Right lobe of liver (tissue), 6 donors: ENCODE results near the gene DVL1. TPM values are rescaled to one million over a fixed set of nuclear protein-coding genes. Genes with fewer than 3 reads are reported as not detected.

Experiments used
- ATAC-seq, 4 donors: fragments of 200-7000 bp; cut with Tn5 transposase; one replicate each; pipeline ENCODE4 v1.9.1; 2020; ENCODE audit warnings: mild to moderate bottlenecking in 4 of 4, moderate library complexity in 4 of 4
- DNase-seq, 3 donors: peaks; one replicate each; pipeline ENCODE4 v3.0.0-alpha.2; 2020
- H3K27ac ChIP-seq, 3 donors: fragments of 200-600 bp; one replicate each; pipeline ENCODE4 v1.8.0; 2022
- H3K27me3 ChIP-seq, 2 donors: fragments of 200-600 bp; one replicate each; pipeline ENCODE4 v1.8.0; 2022
- H3K36me3 ChIP-seq, 4 donors: fragments of 200-600 bp; sonication (generic) in 1 of 4; one replicate each; pipeline versions ENCODE4 v1.5.1 to v1.8.0; 2017 to 2022; ENCODE audit warnings: control low read depth in 1 of 4
- H3K4me1 ChIP-seq, 4 donors: fragments of 200-600 bp; sonication (generic) in 1 of 4; one replicate each; pipeline versions ENCODE4 v1.5.1 to v1.8.0; 2017 to 2022; ENCODE audit warnings: control low read depth in 1 of 4
- H3K4me3 ChIP-seq, 3 donors: fragments of 200-600 bp; one replicate each; pipeline ENCODE4 v1.8.0; 2022
- H3K9me3 ChIP-seq, 4 donors: fragments of 200-600 bp; sonication (generic) in 1 of 4; one replicate each; pipeline versions ENCODE4 v1.5.1 to v1.8.0; 2017 to 2022; ENCODE audit warnings: control low read depth in 1 of 4
- CTCF ChIP-seq, 4 donors: fragments of 200-600 bp in 3 of 4; fragments of 450-650 bp in 1 of 4; IDR thresholded peaks; one replicate each; pipeline versions ENCODE4 v1.5.1 to v1.8.0; 2016 to 2022; ENCODE audit warnings: antibody characterized with exemption in 4 of 4, mild to moderate bottlenecking in 2 of 4
- POLR2A ChIP-seq: fragments of 450-650 bp; IDR thresholded peaks from one replicate; pipeline ENCODE4 v1.6.1; 2017; ENCODE audit warnings: antibody characterized with exemption, mild to moderate bottlenecking
- WGBS: methylation state at CpG from one replicate; pipeline ENCODE4 v1.1.6; 2018; ENCODE audit warnings: low coverage, low lambda C conversion rate; ENCODE audit not compliant: insufficient coverage; ENCODE audit errors: missing lambda C conversion rate; 5-methylcytosine and 5-hydroxymethylcytosine counted together
- intact Hi-C, 2 donors: fragments of 100-400 bp; cut with DNase I; formaldehyde crosslinking; loops; one replicate each; pipeline versions ENCODE4 v1.11.2 to v1.14.1; 2022
- total RNA-seq, 6 experiments: library from RNA; depleted of rRNA in 2 of 6; stranded (reverse); fragments of >200 nt in 2 of 6; fragmentation: NEBNext Ultra II Directional in 3 of 6; extraction: Animal tissue kit (Norgen Biotek cat#: 25700) in 3 of 6; gene quantifications; one replicate each; pipeline versions ENCODE4 v1.1.0 to v1.2.4, GENCODE V29; 2016 to 2023
- donor health status: DM: no; HTN: yes; CAD: no.
- donor health status: DM: no; HTN: no; CAD: no.
- donor health status: DM: no; HTN: no; CAD: no.
- donor health status: DM: no; HTN: yes; CAD: no.
- donor health status: DM: no; HTN: yes; CAD: no.

The DVL1 gene
- total RNA-seq, 6 experiments from 2014 or later: 32.7 to 54.6 (median 41.2) TPM

GRCh38 chr1:1309251-1310108 is 39.7 kb downstream of the DVL1 start:
- 67% methylated on average over 7 of the region's 57 CpGs for WGBS
- H3K27ac ChIP-seq: peak overlapping the region in 2 of 3 donors; percentile 82 to 90
- peaks cover 0 to 35% (median 19%) of the 10 kb centered on the region in 4 donors for H3K4me1 ChIP-seq
- intact Hi-C loops: no loop called here
- peaks cover 0 to 36% (median 10%) of the 10 kb centered on the region in 4 donors for H3K36me3 ChIP-seq
- no peak for TF ChIP-seq POLR2A
- TF ChIP-seq CTCF (IDR thresholded peaks at IDR 0.05): no peak
- H3K9me3 ChIP-seq: no peaks in the 10 kb centered on the region
- ATAC-seq (no peak), DNase-seq (peak in 1 of 3 donors; percentile 43)
- no peaks in the 10 kb centered on the region for H3K27me3 ChIP-seq
- peak overlapping the region; percentile 66 to 92 (median 92) for H3K4me3 ChIP-seq

GRCh38 chr1:1308756-1309250 is 40.4 kb downstream of the DVL1 start:
- H3K9me3 ChIP-seq: no peaks in the 10 kb centered on the region
- 6% methylated on average over 7 of the region's 66 CpGs for WGBS
- intact Hi-C loops: no loop called here
- ATAC-seq (no peak), DNase-seq (peak in 1 of 3 donors; percentile 52)
- H3K4me1 ChIP-seq: peaks cover 0 to 35% (median 19%) of the 10 kb centered on the region in 4 donors
- TF ChIP-seq POLR2A: no peak
- no peak for TF ChIP-seq CTCF (IDR thresholded peaks at IDR 0.05)
- H3K4me3 ChIP-seq: peak overlapping the region; percentile 66 to 92 (median 92)
- H3K27ac ChIP-seq: peak overlapping the region; percentile 2 to 90 (median 82)
- H3K36me3 ChIP-seq: peaks cover 0 to 30% (median 4%) of the 10 kb centered on the region in 4 donors
- no peaks in the 10 kb centered on the region for H3K27me3 ChIP-seq

GRCh38 chr1:1307923-1308755 is 41.1 kb downstream of the DVL1 start, which contains the start of the genes ACAP3 and PUSL1:
Gene ACAP3, minus strand, starts transcription at chr1:1307930. Its CDS starts 115 bp downstream, at chr1:1307815.
Gene PUSL1, plus strand, starts transcription at chr1:1308597. Its CDS starts 47 bp downstream, at chr1:1308644.
- Histone ChIP-seq H3K4me1 (peaks cover 0 to 35% (median 19%) of the 10 kb centered on the region in 4 donors), H3K27ac (peak within 1 kb of the TSS; percentile 77 to 90 (median 87)), H3K36me3 (peaks cover 0 to 23% (median under 1%) of the 10 kb centered on the region in 4 donors), H3K4me3 (peak within 1 kb of the TSS; percentile 66 to 92 (median 92)), H3K9me3 (no peaks in the 10 kb centered on the region), H3K27me3 (no peaks in the 10 kb centered on the region)
- ATAC-seq: peak; percentile 70 to 85 (median 78)
- DNase-seq: peak; percentile 90 to 94 (median 92)
- WGBS: 0% methylated on average over 5 of the region's 131 CpGs
- intact Hi-C loops: no loop called here
- TF ChIP-seq CTCF (IDR thresholded peaks at IDR 0.05) (peak in 2 of 4 donors; percentile 3 to 30), POLR2A (peak; percentile 30)

GRCh38 chr1:1307261-1307922 is 41.8 kb downstream of the DVL1 start:
- Histone ChIP-seq H3K4me3 (peak overlapping the region; percentile 66 to 92 (median 71)), H3K4me1 (peaks cover 0 to 35% (median 19%) of the 10 kb centered on the region in 4 donors), H3K9me3 (no peaks in the 10 kb centered on the region), H3K36me3 (peaks cover 0 to 15% (median 0%) of the 10 kb centered on the region in 4 donors), H3K27ac (peak overlapping the region; percentile 47 to 90 (median 50)), H3K27me3 (no peaks in the 10 kb centered on the region)
- TF ChIP-seq CTCF (IDR thresholded peaks at IDR 0.05) (no peak), POLR2A (peak; percentile 22)
- WGBS: 0% methylated on average over 9 of the region's 83 CpGs
- ATAC-seq: peak in 2 of 4 donors; percentile 4 to 13
- intact Hi-C loops: no loop called here
- peak in 1 of 3 donors; percentile 58 for DNase-seq
